ENCODE data around the gene MYOT.
"Not testable (repeated sequence)": the region's sequence is repeated elsewhere in the genome, so short reads cannot be mapped to it uniquely, and the experiment has no call there.

The MYOT gene

DNA sequence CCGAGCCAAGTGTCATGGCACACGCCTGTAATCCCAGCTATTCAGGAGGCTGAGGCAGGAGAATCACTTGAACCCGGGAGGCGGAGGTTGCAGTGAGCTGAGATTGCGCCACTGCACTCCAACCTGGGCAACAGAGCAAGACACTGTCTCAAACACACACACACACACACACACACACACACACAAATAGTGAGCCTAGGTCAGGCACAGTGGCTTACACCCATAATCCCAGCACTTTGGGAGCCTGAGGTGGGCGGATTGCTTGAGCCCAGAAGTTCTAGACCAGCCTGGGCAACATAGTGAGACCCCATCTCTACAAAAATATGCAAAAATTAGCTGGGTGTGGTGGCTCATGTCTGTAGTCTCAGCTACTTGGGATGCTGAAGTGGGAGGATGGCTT is 4.0 kb upstream of the MYOT start:
- ChIA-PET POLR2A (interaction anchor here (0.8 kb wide), 1 partner anchor 26 kb away, joined by 4 read pairs; the partner anchor contains the start of gene PKD2L2), CTCF (interaction anchor here (0.7 to 0.8 kb wide), 2 partner anchors 17 to 203 kb away, joined by 3 to 4 read pairs; no protein-coding TSS in a partner anchor)
- H3K27ac ChIP-seq (ENCODE audit: insufficient read depth in 1 of 2, low read depth in 1 of 2, low read length in 2 of 2, poor library complexity in 1 of 2, severe bottlenecking in 2 of 2); DNase-seq; H3K4me1 ChIP-seq (ENCODE audit: control extremely low read depth in 1 of 4, control insufficient read depth in 4 of 4, insufficient read depth in 4 of 4, low read length in 3 of 4); H3K36me3 ChIP-seq (ENCODE audit: control insufficient read depth in 4 of 4, insufficient read depth in 4 of 4, low read length in 3 of 4); H3K27me3 ChIP-seq (replicated peaks in 2 of 5; ENCODE audit: control insufficient read depth in 4 of 5, insufficient read depth in 5 of 5, low read length in 4 of 5); H3K4me3 ChIP-seq (ENCODE audit: control insufficient read depth in 1 of 7, extremely low read depth in 1 of 7, insufficient read depth in 4 of 7, low read depth in 2 of 7, low read length in 6 of 7); H3K9me3 ChIP-seq (ENCODE audit: control extremely low read depth in 1 of 5, control insufficient read depth in 4 of 5, insufficient read depth in 2 of 5, low read depth in 1 of 5, low read length in 4 of 5): not testable (repeated sequence)
- WGBS (ENCODE audit: insufficient coverage) = 100% methylated on average over 2 of the region's 6 CpGs

DNA sequence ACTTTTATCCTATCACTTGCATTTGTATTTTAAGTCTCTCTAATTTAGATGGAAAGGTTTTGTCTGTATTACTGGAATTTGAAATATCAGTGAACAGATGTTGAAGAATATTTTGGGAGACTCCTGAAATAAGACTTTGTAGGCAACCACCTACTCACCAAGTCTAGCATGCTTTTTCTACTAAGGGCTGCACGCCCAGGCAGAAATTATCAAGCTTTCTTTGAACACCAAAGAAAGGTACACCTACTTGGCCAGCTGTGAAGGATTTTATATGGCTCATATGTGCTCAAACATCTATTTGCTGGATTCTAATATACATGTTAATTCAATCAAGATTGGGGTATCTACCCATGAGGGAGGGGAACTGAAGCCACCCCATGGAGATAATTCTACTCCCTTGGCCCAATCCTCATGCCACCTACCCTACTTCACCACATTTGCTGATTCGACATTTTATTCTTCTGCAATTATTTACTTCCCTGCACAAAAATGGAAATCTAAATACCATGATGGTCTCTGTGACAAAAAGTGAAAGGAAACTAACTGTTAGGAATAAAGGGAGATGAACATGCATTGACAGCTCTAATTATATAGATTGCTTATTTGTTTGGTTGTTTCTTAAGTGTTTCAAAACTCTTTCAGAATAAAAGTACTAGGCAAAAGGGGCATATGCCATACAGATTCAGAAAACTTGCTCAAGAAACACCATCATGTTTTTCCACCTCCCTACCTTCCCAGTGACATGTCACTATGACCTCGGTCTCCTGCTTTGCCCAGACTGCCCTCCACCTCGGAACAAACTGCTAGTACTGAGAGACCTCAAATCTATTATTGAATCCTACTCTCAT is 895 bp upstream of the MYOT start:
- DNase-seq = no peak
- POLR2A ChIA-PET = no interaction called here
- no peak overlapping the region for H3K4me3 ChIP-seq (ENCODE audit: control insufficient read depth in 1 of 7, extremely low read depth in 1 of 7, insufficient read depth in 4 of 7, low read depth in 2 of 7, low read length in 6 of 7)
- no peaks in the 10 kb centered on the region for H3K27me3 ChIP-seq (replicated peaks in 2 of 5; ENCODE audit: control insufficient read depth in 4 of 5, insufficient read depth in 5 of 5, low read length in 4 of 5)
- H3K9me3 ChIP-seq (ENCODE audit: control extremely low read depth in 1 of 5, control insufficient read depth in 4 of 5, insufficient read depth in 2 of 5, low read depth in 1 of 5, low read length in 4 of 5) = no peaks in the 10 kb centered on the region
- no peak overlapping the region for H3K27ac ChIP-seq (ENCODE audit: insufficient read depth in 1 of 2, low read depth in 1 of 2, low read length in 2 of 2, poor library complexity in 1 of 2, severe bottlenecking in 2 of 2)
- H3K4me1 ChIP-seq (ENCODE audit: control extremely low read depth in 1 of 4, control insufficient read depth in 4 of 4, insufficient read depth in 4 of 4, low read length in 3 of 4) = peaks cover 0 to 1% (median under 1%) of the 10 kb centered on the region in 4 experiments
- 100% methylated on average over 1 of the region's 4 CpGs for WGBS (ENCODE audit: insufficient coverage)
- peaks cover 0 to 2% (median 0%) of the 10 kb centered on the region in 4 experiments for H3K36me3 ChIP-seq (ENCODE audit: control insufficient read depth in 4 of 4, insufficient read depth in 4 of 4, low read length in 3 of 4)
- CTCF ChIA-PET = no interaction called here

DNA sequence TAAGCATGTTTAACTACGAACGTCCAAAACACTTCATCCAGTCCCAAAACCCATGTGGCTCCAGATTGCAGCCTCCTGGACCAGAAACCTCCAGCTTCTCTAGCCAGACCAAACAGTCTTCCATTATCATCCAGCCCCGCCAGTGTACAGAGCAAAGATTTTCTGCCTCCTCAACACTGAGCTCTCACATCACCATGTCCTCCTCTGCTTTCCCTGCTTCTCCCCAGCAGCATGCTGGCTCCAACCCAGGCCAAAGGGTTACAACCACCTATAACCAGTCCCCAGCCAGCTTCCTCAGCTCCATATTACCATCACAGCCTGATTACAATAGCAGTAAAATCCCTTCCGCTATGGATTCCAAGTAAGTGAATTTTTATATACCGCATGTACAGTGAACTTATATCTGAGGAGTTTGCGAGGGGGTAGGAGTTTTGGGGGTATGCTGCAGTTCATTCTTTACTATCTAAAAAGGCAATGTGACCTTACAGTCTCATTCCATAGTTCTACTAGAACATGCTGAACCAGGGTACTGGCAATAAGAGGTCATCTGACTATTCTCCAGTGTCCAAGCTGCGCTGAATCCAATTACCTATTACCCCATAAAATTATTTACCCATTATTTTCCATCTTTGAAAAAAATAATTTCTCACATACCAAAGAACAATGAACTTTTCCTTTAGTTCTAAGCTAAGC is 3.1 kb downstream of the MYOT start:
- no peak for DNase-seq
- Histone ChIP-seq H3K9me3 (ENCODE audit: control extremely low read depth in 1 of 5, control insufficient read depth in 4 of 5, insufficient read depth in 2 of 5, low read depth in 1 of 5, low read length in 4 of 5) (no peaks in the 10 kb centered on the region), H3K27me3 (replicated peaks in 2 of 5; ENCODE audit: control insufficient read depth in 4 of 5, insufficient read depth in 5 of 5, low read length in 4 of 5) (no peaks in the 10 kb centered on the region), H3K27ac (ENCODE audit: insufficient read depth in 1 of 2, low read depth in 1 of 2, low read length in 2 of 2, poor library complexity in 1 of 2, severe bottlenecking in 2 of 2) (no peak overlapping the region), H3K4me3 (ENCODE audit: control insufficient read depth in 1 of 7, extremely low read depth in 1 of 7, insufficient read depth in 4 of 7, low read depth in 2 of 7, low read length in 6 of 7) (no peak overlapping the region), H3K4me1 (ENCODE audit: control extremely low read depth in 1 of 4, control insufficient read depth in 4 of 4, insufficient read depth in 4 of 4, low read length in 3 of 4) (no peaks in the 10 kb centered on the region), H3K36me3 (ENCODE audit: control insufficient read depth in 4 of 4, insufficient read depth in 4 of 4, low read length in 3 of 4) (peaks cover 0 to under 1% (median 0%) of the 10 kb centered on the region in 4 experiments)
- CTCF ChIA-PET = no interaction called here
- POLR2A ChIA-PET = no interaction called here
- 96% methylated on average over 3 of the region's 7 CpGs for WGBS (ENCODE audit: insufficient coverage)

DNA sequence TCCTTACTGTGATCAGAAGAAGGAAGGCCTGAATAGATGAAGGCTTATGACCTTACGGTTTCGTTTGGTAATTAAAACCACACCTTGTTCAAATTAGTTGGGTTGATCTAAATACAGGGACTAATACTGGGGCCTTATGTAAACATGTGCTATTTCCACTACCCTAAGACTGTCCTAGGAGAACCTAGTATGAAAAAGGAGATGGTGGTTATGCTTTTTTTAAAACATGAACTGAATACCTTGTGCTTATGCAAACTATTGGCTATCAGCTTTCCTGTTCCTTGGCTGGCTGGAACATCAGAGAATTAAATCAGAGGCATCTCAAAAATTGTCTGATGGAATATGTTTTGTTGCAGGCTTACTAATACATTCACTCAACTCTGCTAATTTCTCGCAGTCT is 3.9 kb downstream of the MYOT start:
- no peaks in the 10 kb centered on the region for H3K4me1 ChIP-seq (ENCODE audit: control extremely low read depth in 1 of 4, control insufficient read depth in 4 of 4, insufficient read depth in 4 of 4, low read length in 3 of 4)
- 92% methylated on average over 2 of the region's 3 CpGs for WGBS (ENCODE audit: insufficient coverage)
- no peaks in the 10 kb centered on the region for H3K27me3 ChIP-seq (replicated peaks in 2 of 5; ENCODE audit: control insufficient read depth in 4 of 5, insufficient read depth in 5 of 5, low read length in 4 of 5)
- no peak for DNase-seq
- no peak overlapping the region for H3K27ac ChIP-seq (ENCODE audit: insufficient read depth in 1 of 2, low read depth in 1 of 2, low read length in 2 of 2, poor library complexity in 1 of 2, severe bottlenecking in 2 of 2)
- no peaks in the 10 kb centered on the region for H3K9me3 ChIP-seq (ENCODE audit: control extremely low read depth in 1 of 5, control insufficient read depth in 4 of 5, insufficient read depth in 2 of 5, low read depth in 1 of 5, low read length in 4 of 5)
- no peaks in the 10 kb centered on the region for H3K36me3 ChIP-seq (ENCODE audit: control insufficient read depth in 4 of 4, insufficient read depth in 4 of 4, low read length in 3 of 4)
- ChIA-PET POLR2A (no interaction called here), CTCF (no interaction called here)
- H3K4me3 ChIP-seq (ENCODE audit: control insufficient read depth in 1 of 7, extremely low read depth in 1 of 7, insufficient read depth in 4 of 7, low read depth in 2 of 7, low read length in 6 of 7) = no peak overlapping the region

DNA sequence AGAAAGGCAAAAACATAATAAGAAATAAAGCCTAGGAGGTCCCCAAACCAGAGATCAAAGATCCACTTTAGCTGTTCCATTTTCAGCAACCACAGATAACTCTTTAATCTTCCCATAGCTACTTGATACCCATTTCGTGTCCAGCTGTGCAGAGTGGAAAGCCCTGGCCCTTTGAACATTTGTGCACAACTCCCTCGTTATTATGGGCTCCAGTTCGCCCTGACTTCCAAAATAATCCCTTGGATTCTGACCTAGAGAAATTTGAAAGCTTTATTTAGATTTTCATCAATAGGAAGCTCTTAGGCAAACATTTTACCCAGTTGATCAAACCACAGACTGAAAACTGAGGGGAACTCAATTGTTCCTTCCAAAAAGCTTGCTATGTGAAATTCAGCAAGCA is 4.8 kb downstream of the MYOT start:
- POLR2A ChIA-PET = no interaction called here
- WGBS (ENCODE audit: insufficient coverage) = 100% methylated on average over 3 of the region's 3 CpGs

DNA sequence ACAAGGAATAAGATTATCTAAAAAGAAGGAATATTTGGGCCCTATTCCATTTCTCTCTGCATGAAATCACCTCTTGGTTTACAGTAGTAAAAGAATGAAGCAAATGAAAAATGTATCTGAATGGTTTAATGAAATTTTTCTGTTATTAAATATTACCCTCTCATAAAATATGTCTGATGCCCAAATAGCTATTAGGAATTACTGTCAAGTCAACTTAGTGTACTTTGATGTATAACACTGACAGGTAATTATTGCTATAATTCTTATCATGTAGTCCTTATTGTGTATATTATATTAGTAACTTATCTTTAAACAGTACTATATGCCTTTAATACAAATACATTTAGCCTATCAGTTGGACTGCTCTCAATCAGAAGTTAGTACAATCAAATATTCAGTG is 8.4 kb downstream of the MYOT start:
- ChIA-PET POLR2A (no interaction called here), CTCF (no interaction called here)
- no peaks in the 10 kb centered on the region for H3K9me3 ChIP-seq (ENCODE audit: control extremely low read depth in 1 of 5, control insufficient read depth in 4 of 5, insufficient read depth in 2 of 5, low read depth in 1 of 5, low read length in 4 of 5)
- DNase-seq = no peak
- no peaks in the 10 kb centered on the region for H3K4me1 ChIP-seq (ENCODE audit: control extremely low read depth in 1 of 4, control insufficient read depth in 4 of 4, insufficient read depth in 4 of 4, low read length in 3 of 4)
- no peak overlapping the region for H3K4me3 ChIP-seq (ENCODE audit: control insufficient read depth in 1 of 7, extremely low read depth in 1 of 7, insufficient read depth in 4 of 7, low read depth in 2 of 7, low read length in 6 of 7)
- H3K27ac ChIP-seq (ENCODE audit: insufficient read depth in 1 of 2, low read depth in 1 of 2, low read length in 2 of 2, poor library complexity in 1 of 2, severe bottlenecking in 2 of 2) = no peak overlapping the region
- no peaks in the 10 kb centered on the region for H3K27me3 ChIP-seq (replicated peaks in 2 of 5; ENCODE audit: control insufficient read depth in 4 of 5, insufficient read depth in 5 of 5, low read length in 4 of 5)
- no peaks in the 10 kb centered on the region for H3K36me3 ChIP-seq (ENCODE audit: control insufficient read depth in 4 of 4, insufficient read depth in 4 of 4, low read length in 3 of 4)

More for the DNA sequence above, 4.8 kb downstream of the MYOT start:
- no peak for DNase-seq
- H3K4me1 ChIP-seq (ENCODE audit: control extremely low read depth in 1 of 4, control insufficient read depth in 4 of 4, insufficient read depth in 4 of 4, low read length in 3 of 4) = no peaks in the 10 kb centered on the region
- H3K36me3 ChIP-seq (ENCODE audit: control insufficient read depth in 4 of 4, insufficient read depth in 4 of 4, low read length in 3 of 4) = no peaks in the 10 kb centered on the region
- CTCF ChIA-PET = interaction anchor here (1.1 kb wide), 1 partner anchor 14 kb away, joined by 4 read pairs; no protein-coding TSS in a partner anchor
- H3K27ac ChIP-seq (ENCODE audit: insufficient read depth in 1 of 2, low read depth in 1 of 2, low read length in 2 of 2, poor library complexity in 1 of 2, severe bottlenecking in 2 of 2) = no peak overlapping the region
- no peaks in the 10 kb centered on the region for H3K27me3 ChIP-seq (replicated peaks in 2 of 5; ENCODE audit: control insufficient read depth in 4 of 5, insufficient read depth in 5 of 5, low read length in 4 of 5)
- no peaks in the 10 kb centered on the region for H3K9me3 ChIP-seq (ENCODE audit: control extremely low read depth in 1 of 5, control insufficient read depth in 4 of 5, insufficient read depth in 2 of 5, low read depth in 1 of 5, low read length in 4 of 5)
- no peak overlapping the region for H3K4me3 ChIP-seq (ENCODE audit: control insufficient read depth in 1 of 7, extremely low read depth in 1 of 7, insufficient read depth in 4 of 7, low read depth in 2 of 7, low read length in 6 of 7)

DNA sequence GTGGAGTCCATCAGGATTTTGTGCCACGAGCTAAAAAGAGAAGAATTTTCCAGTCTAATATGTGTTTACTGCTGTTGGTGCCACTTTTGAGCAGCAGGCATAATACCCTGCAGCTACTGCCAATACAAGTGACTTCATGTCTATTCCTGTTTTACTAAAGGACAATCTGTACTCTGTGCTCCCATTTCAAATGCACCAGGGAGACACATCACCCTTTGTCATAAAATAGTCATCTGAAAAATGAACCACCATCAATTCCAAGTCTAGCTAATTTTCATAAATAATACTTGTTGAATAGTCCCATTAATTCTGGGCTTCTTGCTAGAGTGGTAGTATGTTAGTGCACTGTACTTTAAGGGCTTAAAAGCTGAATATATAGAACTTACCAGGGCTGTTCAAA is 12.7 kb downstream of the MYOT start:
- Histone ChIP-seq H3K4me3 (ENCODE audit: control insufficient read depth in 1 of 7, extremely low read depth in 1 of 7, insufficient read depth in 4 of 7, low read depth in 2 of 7, low read length in 6 of 7) (no peak overlapping the region), H3K4me1 (ENCODE audit: control extremely low read depth in 1 of 4, control insufficient read depth in 4 of 4, insufficient read depth in 4 of 4, low read length in 3 of 4) (no peaks in the 10 kb centered on the region), H3K36me3 (ENCODE audit: control insufficient read depth in 4 of 4, insufficient read depth in 4 of 4, low read length in 3 of 4) (peaks cover 0 to 3% (median 1%) of the 10 kb centered on the region in 4 experiments), H3K27me3 (replicated peaks in 2 of 5; ENCODE audit: control insufficient read depth in 4 of 5, insufficient read depth in 5 of 5, low read length in 4 of 5) (no peaks in the 10 kb centered on the region), H3K9me3 (ENCODE audit: control extremely low read depth in 1 of 5, control insufficient read depth in 4 of 5, insufficient read depth in 2 of 5, low read depth in 1 of 5, low read length in 4 of 5) (no peaks in the 10 kb centered on the region), H3K27ac (ENCODE audit: insufficient read depth in 1 of 2, low read depth in 1 of 2, low read length in 2 of 2, poor library complexity in 1 of 2, severe bottlenecking in 2 of 2) (no peak overlapping the region)
- WGBS (ENCODE audit: insufficient coverage) = 100% methylated on average over 1 of the region's 1 CpG
- ChIA-PET POLR2A (no interaction called here), CTCF (interaction anchor here (1.5 kb wide), 1 partner anchor 9 kb away, joined by 4 read pairs; the partner anchor contains the start of gene PKD2L2)
- DNase-seq = no peak

Measured in common myeloid progenitor, CD34-positive (primary cell).